Gastroesophageal sphincter (tissue), 4 donors: ENCODE results near the gene ZNF337. TPM values are rescaled to one million over a fixed set of nuclear protein-coding genes. Genes with fewer than 3 reads are reported as not detected.
"Not testable (repeated sequence)": the region's sequence is repeated elsewhere in the genome, so short reads cannot be mapped to it uniquely, and the experiment has no call there.

ENCODE experiments used
- ATAC-seq: fragments of 150-250 bp; one replicate; pipeline ENCODE4 v1.9.1; 2016; ENCODE audit warnings: mild to moderate bottlenecking, moderate library complexity
- H3K27ac ChIP-seq, 4 donors: fragments of 200-600 bp; sonication (generic) in 3 of 4; 1 replicate in 3 of 4; 2 replicates in 1 of 4; pipeline ENCODE4 v1.5.1; 2016 to 2019
- H3K27me3 ChIP-seq: fragments of 200-600 bp; sonication (generic); one replicate; pipeline ENCODE4 v1.5.1; 2019
- H3K36me3 ChIP-seq, 2 donors: fragments of 200-600 bp; sonication (generic); one replicate each; pipeline ENCODE4 v1.5.1; 2019; ENCODE audit warnings: control low read depth in 1 of 2
- H3K4me1 ChIP-seq, 3 donors: fragments of 200-600 bp; sonication (generic); 1 replicate in 2 of 3; 2 replicates in 1 of 3; pipeline ENCODE4 v1.5.1; 2016 to 2019; ENCODE audit warnings: control low read depth in 2 of 3
- H3K4me3 ChIP-seq, 2 donors: fragments of 200-600 bp; sonication (generic); one replicate each; pipeline ENCODE4 v1.5.1; 2019; ENCODE audit warnings: mild to moderate bottlenecking in 1 of 2, moderate library complexity in 1 of 2
- H3K9me3 ChIP-seq, 3 donors: fragments of 200-600 bp; sonication (generic); one replicate each; pipeline ENCODE4 v1.5.1; 2017 to 2019; ENCODE audit warnings: control low read depth in 2 of 3
- CTCF ChIP-seq, 4 experiments: fragments of 200-600 bp in 2 of 4; fragments of 450-650 bp in 2 of 4; sonication (generic) in 1 of 4; IDR thresholded peaks; one replicate each; pipeline ENCODE4 v1.5.1; 2017 to 2019; ENCODE audit warnings: antibody characterized with exemption in 4 of 4, mild to moderate bottlenecking in 2 of 4, moderate library complexity in 2 of 4
- EP300 ChIP-seq: sonication (generic); formaldehyde crosslinking; IDR thresholded peaks from one replicate; pipeline ENCODE4 v1.6.1; 2017; ENCODE audit warnings: antibody characterized with exemption, mild to moderate bottlenecking
- POLR2A ChIP-seq, 2 donors: fragments of 450-650 bp; IDR thresholded peaks; one replicate each; pipeline ENCODE4 v1.6.1; 2017; ENCODE audit warnings: antibody characterized with exemption in 2 of 2, mild to moderate bottlenecking in 2 of 2, moderate library complexity in 1 of 2
- POLR2AphosphoS5 ChIP-seq: sonication (generic); formaldehyde crosslinking; IDR thresholded peaks from one replicate; pipeline ENCODE4 v1.6.1; 2017; ENCODE audit warnings: antibody characterized with exemption
- WGBS, 2 donors: methylation state at CpG; one replicate each; pipeline ENCODE4 v1.1.5; 2018; ENCODE audit warnings: low coverage in 1 of 2; 5-methylcytosine and 5-hydroxymethylcytosine counted together
- total RNA-seq, 4 donors: library from RNA; depleted of rRNA; stranded (reverse); fragments of >200 nt; gene quantifications; one replicate each; pipeline ENCODE4 v1.1.0, GENCODE V29; 2016

The ZNF337 gene
- total RNA-seq, 4 donors from 2014 or later, result 14.9 to 23.3 (median 18.7) TPM

- TF ChIP-seq CTCF (IDR thresholded peaks at IDR 0.05) (no peak), EP300 (no peak), POLR2A (IDR thresholded peaks at IDR 0.05) (no peak), POLR2AphosphoS5 (no peak)
- no peak overlapping the region for H3K4me3 ChIP-seq
- H3K9me3 ChIP-seq, result peaks cover 0 to 31% (median 4%) of the 10 kb centered on the region in 3 donors
- no peaks in the 10 kb centered on the region for H3K27me3 ChIP-seq
- H3K4me1 ChIP-seq, result no peaks in the 10 kb centered on the region
- ATAC-seq, result no peak
- no peak overlapping the region for H3K27ac ChIP-seq
- peaks cover 0 to 4% of the 10 kb centered on the region in 2 donors for H3K36me3 ChIP-seq
These were observed 29.0 kb upstream of the ZNF337 start for GRCh38 chr20:25725639-25726038.

- TF ChIP-seq EP300 (no peak), CTCF (IDR thresholded peaks at IDR 0.05) (no peak), POLR2AphosphoS5 (no peak), POLR2A (IDR thresholded peaks at IDR 0.05) (no peak)
- ATAC-seq, result no peak
- Histone ChIP-seq H3K27me3 (no peaks in the 10 kb centered on the region), H3K9me3 (peaks cover 0 to 38% (median 4%) of the 10 kb centered on the region in 3 donors), H3K36me3 (peaks cover 0 to 18% of the 10 kb centered on the region in 2 donors), H3K4me1 (no peaks in the 10 kb centered on the region), H3K4me3 (no peak overlapping the region), H3K27ac (no peak overlapping the region)
- 86 to 87% methylated on average over 1 to 2 of the region's 2 CpGs for WGBS, 2 donors
These were observed 27.3 kb upstream of the ZNF337 start for GRCh38 chr20:25723975-25724374.

- Histone ChIP-seq H3K27me3 (no peaks in the 10 kb centered on the region), H3K4me3 (no peak overlapping the region), H3K4me1 (no peaks in the 10 kb centered on the region), H3K36me3 (peaks cover 0 to 18% of the 10 kb centered on the region in 2 donors), H3K9me3 (peaks cover 0 to 24% (median 0%) of the 10 kb centered on the region in 3 donors), H3K27ac (no peak overlapping the region)
- WGBS, 2 donors, result 96% methylated on average over 4 of the region's 7 CpGs; no CpG with 5 or more reads in 1 of the 2 donors
- TF ChIP-seq CTCF (IDR thresholded peaks at IDR 0.05) (no peak), EP300 (no peak), POLR2AphosphoS5 (no peak), POLR2A (IDR thresholded peaks at IDR 0.05) (no peak)
- ATAC-seq, result no peak
These were observed 23.6 kb upstream of the ZNF337 start for GRCh38 chr20:25720285-25720684.

GRCh38 chr20:25718896-25719809 lies 22.5 kb upstream of the ZNF337 start:
- whole genome bisulfite sequencing, 2 donors, result 83 to 97% methylated on average over 4 to 6 of the region's 20 CpGs
- H3K27me3 ChIP-seq, H3K4me1 ChIP-seq, H3K27ac ChIP-seq, H3K4me3 ChIP-seq, ATAC-seq: not testable (repeated sequence)
- H3K36me3 ChIP-seq, result peaks cover 0 to 18% of the 10 kb centered on the region in 2 donors
- H3K9me3 ChIP-seq, result peaks cover 0 to 18% (median 0%) of the 10 kb centered on the region in 3 donors

- ATAC-seq, result no peak
- no peak for TF ChIP-seq POLR2A (IDR thresholded peaks at IDR 0.05)
- TF ChIP-seq POLR2AphosphoS5, result no peak
- no peak for TF ChIP-seq EP300
- TF ChIP-seq CTCF (IDR thresholded peaks at IDR 0.05), result no peak
- H3K9me3 ChIP-seq, result peaks cover 0 to 8% (median 0%) of the 10 kb centered on the region in 3 donors
- no peak overlapping the region for H3K4me3 ChIP-seq
- H3K36me3 ChIP-seq, result no peaks in the 10 kb centered on the region
- H3K27ac ChIP-seq, result no peak overlapping the region
- no peaks in the 10 kb centered on the region for H3K27me3 ChIP-seq
- H3K4me1 ChIP-seq, result no peaks in the 10 kb centered on the region
These were observed 11.0 kb upstream of the ZNF337 start for GRCh38 chr20:25707695-25708094.
